CD4-positive, alpha-beta T cell treated with Interleukin-6 for 4 hours (primary cell): ENCODE data around the gene NRL.
A peak's percentile ranks its signal among the peaks of the same experiment; 100 is the strongest.

Experiments used
- DNase-seq: peaks from one replicate; pipeline ENCODE4 v3.0.0-alpha.2; 2020; ENCODE audit warnings: mixed read lengths

The NRL gene

DNA sequence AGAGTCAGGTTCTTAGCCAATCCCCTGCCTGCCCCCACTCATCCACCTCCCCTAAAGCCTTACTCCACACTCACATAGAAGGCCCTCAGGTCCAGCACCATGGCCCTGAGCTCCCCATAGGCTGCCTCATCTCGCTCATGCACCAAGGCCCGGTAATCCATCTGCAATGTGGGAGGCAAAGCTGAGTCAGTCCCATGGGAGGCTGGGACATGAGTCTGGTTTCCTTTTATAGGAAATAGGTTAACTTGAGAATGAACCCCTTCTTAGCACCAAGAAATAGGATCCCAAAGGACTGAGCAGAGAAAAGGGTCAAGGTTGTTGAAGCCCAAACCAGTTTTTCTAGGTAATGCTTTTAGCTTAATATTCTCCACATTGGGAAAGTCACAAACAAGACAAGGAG lies 28.8 kb upstream of the NRL start:
- no peak for DNase-seq

DNA sequence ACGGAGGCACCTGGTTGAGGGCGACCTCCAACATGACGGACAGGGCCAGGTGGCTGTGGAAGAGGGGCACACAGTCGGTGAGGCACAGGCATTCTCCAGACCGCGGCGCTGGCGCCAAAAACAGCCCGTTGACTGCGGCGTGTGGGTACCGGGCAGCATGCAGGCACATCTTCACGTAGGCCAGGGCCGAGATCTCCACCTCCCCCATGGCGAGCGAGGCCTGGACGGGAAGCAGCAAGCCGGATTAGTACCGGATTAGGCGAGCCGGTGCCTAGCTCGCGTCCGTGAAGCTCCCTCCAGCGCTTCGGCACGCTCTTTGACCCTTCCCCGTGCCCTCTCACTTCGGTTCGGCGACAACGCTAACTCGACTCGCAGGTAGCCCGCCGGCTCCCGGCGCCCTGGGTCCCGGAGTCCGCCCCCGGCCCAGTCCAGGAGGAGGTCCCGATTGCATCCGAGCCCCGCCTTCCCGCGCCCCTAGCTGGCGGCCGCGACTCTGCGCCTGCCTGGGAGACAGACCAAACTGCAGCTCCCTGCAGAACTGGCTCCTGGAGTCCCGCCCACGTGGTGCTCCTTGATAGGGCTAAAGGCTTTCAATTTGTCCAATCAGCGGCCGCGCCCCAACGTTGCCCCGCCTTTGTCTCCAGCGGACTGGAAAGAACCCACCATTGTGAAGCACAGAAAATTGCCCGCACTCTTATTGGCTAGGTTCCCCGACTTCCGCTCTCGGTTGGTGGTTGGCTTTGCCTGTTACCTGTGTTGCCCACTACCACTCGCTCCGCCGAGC lies 26.5 kb upstream of the NRL start, which contains the start of gene EMC9:
Gene EMC9, minus strand, starts transcription at position 495 of the 784 bp plus-strand sequence. Its CDS starts 287 bp downstream, at position 208.
- peak; percentile 100 for DNase-seq

DNA sequence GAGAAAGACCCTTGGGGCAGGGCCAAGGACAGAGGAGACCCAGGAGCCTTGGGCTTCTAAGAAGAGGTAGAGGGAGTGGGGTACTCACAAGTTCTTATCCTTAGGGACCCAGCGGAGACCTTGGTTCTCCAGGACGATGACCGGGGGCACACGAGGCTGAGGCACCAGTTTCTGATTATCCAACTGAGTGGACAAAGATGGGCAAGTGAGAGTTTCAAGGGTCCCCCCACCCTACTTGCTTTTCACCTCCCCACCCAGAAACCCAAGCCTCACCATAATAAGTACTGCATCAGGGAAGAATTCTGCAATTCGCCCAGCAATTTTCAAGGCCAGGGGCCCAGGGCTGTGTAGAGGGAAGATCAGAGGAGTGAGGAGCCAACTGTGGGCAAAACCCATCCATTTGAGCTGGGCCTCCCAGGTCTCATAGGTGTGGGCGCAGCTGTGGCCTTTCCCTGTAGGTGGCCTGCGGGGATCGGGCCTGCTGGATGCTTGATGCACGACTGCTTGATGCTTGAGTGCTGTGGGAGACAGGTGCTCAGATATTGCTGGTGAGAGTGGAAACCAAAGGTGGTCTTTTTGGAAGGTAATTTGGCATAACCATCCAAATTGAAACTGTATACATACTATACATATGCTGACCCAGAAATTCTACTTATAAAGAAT lies 24.7 kb upstream of the NRL start:
- peak; percentile 12 for DNase-seq

DNA sequence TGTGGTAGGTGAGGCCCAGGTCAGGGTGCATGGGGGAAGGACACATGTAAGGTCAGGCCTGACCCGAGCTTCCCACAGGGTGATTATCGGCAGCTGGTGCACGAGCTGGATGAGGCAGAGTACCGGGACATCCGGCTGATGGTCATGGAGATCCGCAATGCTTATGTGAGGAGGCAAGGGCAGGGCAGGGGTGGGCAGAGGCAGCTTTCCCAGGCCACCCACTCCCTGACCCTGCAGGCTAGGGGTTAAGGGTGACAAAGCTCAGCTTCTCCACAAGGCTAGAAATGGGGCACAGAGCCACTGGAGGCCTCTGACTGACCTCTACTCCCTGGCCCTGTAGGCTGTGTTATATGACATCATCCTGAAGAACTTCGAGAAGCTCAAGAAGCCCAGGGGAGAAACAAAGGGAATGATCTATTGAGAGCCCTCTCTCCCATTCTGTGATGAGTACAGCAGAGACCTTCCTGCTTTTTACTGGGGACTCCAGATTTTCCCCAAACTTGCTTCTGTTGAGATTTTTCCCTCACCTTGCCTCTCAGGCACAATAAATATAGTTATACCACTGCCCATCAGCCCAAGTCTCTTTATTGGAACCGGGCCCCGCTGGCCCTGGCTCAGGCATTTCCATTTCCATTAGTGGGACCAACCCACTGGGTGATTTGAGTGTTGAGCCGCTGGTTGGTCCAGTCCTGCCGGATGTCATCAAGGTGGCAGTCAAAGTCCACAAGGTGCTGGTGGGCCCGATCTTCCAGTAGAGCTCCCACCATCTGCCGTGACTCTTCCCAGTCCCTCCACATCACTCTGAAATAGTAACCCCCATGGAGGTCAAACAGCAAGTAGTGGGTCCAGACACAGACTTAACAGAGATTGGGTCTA lies 23.9 kb upstream of the NRL start:
- DNase-seq = no peak

GRCh38 chr14:24137529-24138395 lies 23.0 kb upstream of the NRL start:
- DNase-seq = no peak

DNA sequence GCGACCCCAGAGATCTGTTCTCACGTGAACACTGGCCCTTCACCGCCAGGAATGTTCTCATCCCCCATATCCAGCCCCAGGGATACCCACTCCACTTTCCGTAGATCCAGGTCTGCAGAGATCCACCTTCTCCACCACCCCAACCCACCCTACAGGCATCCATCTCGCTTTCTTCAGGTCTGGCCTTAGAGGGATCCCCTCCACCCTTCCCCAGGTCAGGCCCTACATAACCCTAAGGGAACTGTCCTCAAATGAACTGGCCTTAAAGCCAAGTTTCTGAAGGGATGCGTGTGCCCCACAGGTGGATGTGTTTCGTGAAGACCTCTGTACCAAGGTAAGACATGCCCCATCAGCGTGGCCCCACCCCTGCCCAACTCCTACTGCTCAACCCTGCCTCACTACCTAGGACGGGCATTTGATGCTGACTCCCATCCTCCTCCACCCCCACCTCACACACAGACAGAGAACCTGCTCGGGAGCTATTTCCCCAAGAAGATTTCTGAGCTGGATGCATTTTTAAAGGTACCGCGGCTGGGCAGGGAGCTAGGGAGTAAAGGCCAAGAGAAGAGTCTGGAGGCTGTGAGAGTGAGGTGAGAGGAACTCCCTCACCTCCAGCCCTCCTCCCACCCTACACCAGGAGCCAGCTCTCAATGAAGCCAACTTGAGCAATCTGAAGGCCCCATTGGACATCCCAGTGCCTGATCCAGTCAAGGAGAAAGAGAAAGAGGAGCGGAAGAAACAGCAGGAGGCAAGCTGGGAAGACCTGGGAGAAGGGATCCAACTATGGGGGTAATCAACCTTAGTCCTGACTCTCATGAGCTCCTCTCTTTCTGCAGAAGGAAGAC lies 22.2 kb upstream of the NRL start:
- peak; percentile 25 for DNase-seq

- peak; percentile 94 for DNase-seq
These were observed 21.3 kb upstream of the NRL start, which contains the start of gene PSME1 for GRCh38 chr14:24135834-24136683. Gene PSME1 (plus strand): TSS chr14:24136194. CDS start chr14:24136263, 69 bp downstream.

- DNase-seq = no peak
These were observed 20.8 kb upstream of the NRL start for GRCh38 chr14:24135584-24135833.

DNA sequence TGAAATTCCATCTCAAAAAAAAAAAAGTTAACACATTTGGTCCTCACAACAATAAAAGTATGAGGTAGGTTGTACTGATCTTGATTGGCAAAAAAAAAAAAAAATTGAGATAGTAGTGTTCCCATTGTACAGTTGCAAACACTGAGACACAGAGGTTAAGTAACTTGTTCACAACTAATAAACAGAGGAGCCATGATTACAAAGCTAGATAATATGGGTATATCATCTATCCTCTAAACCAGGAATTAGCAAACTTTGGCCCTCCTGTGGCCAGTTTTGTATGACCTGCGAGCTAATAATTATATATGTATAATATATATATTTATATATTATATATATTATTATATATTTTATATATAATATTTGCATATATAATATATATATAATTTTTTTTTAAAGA lies 19.0 kb upstream of the NRL start:
- no peak for DNase-seq

DNA sequence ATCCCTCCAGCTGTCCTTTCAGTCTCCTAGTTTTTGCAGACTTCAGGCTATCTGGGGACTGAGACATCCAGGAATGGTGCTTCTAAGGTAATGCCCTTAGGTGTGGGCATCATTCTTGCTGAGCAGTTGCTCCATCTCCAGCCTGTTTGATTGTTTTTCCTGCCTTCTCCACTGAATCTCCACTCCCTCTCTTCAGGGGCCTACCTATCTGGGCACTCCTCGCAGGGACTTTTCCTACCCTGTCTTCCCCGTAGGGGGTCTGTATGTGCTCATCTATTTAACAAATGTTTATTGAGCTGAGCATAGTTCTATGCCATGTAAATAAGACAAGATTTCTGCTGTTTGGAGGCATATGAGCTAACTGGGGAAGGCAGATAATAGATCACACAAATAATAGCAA lies 18.2 kb upstream of the NRL start:
- no peak for DNase-seq

DNA sequence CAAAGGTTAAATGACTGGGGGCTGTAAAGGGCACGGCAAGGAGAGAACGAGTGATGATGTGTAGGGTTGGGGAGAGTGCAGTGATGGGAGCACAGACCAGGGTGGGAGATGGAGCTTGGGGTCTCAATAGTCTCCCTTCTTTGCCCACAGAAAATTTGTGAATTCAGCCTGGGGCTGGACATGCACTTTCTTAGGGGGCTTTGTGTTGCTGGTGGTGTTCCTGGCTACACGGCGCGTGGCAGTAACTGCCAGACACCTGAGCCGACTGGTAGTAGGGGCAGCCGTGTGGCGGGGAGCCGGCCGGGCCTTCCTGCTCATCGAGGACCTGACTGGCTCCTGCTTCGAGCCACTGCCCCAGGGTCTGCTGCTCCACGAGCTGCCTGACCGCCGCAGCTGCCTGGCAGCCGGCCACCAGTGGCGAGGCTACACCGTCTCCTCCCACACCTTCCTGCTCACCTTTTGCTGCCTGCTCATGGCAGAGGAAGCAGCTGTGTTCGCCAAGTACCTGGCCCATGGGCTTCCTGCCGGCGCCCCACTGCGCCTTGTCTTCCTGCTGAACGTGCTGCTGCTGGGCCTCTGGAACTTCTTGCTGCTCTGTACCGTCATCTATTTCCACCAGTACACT lies 17.4 kb upstream of the NRL start:
- DNase-seq = peak; percentile 70

GRCh38 chr14:24131549-24131966 lies 16.8 kb upstream of the NRL start:
- no peak for DNase-seq

- no peak for DNase-seq
These were observed 16.2 kb upstream of the NRL start for GRCh38 chr14:24130717-24131548.

GRCh38 chr14:24130380-24130716 lies 15.6 kb upstream of the NRL start, which contains the start of gene FITM1:
Gene FITM1 (plus strand): TSS chr14:24130659. CDS start chr14:24131564, 905 bp downstream.
- no peak for DNase-seq

DNA sequence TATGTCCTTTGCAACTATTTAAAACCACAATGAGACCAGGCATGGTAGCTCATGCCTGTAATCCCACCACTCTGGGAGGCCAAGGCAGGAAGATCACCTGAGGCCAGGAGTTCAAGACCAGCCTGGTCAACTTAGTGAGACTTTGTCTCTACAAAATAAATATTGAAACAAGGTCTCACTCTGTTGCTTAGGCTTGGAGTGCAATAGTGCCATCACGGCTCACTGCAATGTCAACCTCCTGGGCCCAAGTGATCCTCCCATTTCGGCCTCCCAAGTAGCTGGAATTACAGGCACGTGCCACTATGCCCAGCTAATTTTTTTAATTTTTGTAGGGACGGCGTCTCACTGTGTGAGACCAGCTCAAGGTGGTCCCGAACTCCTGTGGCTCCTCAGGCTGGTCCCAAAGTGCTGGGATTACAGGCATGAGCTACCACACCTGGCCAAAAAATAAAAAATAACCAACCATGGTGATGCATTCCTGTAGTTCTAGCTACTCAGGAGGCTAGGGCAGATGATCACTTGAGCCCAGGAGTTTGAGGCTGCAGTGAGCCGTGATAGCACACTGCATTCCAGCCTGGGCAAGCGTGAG lies 14.8 kb upstream of the NRL start:
- no peak for DNase-seq

DNA sequence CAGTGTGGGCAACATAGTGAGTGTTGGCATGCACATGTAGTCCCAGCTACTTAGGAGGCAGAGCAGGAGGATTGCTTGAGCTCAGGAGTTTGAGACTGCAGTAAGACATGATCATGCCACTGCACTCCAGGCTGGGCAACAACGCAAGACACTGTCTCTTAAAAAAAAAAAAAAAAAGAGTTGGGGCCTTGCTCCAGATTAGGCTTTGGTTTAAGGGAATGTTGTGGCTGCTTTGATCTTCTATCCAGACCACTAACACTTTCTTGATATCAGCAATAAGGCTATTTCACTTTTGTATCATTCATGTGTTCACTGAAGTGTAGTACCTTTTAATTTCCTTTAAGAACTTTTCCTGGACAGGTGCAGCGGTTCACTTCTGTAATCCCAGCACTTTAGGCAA lies 12.9 kb upstream of the NRL start:
- DNase-seq = no peak

GRCh38 chr14:24126939-24127338 lies 12.2 kb upstream of the NRL start:
- DNase-seq = no peak
